Activated CD8-positive, alpha-beta memory T cell treated with anti-CD3 and anti-CD28 coated beads, Interleukin-2, amount 50 U/mL, for 1 hour (primary cell): ENCODE results near the gene ARL15.

Experiments used
- DNase-seq: peaks from one replicate; pipeline ENCODE4 v3.0.0-alpha.2; 2020; ENCODE audit errors: extremely low read depth

Gene ARL15

GRCh38 chr5:54037205-54037604 is 273.2 kb downstream of the ARL15 start:
- no peak for DNase-seq

GRCh38 chr5:54030981-54031380 is 279.4 kb downstream of the ARL15 start:
- DNase-seq, result no peak

- DNase-seq, result no peak
These were observed 285.9 kb downstream of the ARL15 start for GRCh38 chr5:54024466-54024865.

GRCh38 chr5:54022223-54022622 is 288.1 kb downstream of the ARL15 start:
- no peak for DNase-seq

DNA sequence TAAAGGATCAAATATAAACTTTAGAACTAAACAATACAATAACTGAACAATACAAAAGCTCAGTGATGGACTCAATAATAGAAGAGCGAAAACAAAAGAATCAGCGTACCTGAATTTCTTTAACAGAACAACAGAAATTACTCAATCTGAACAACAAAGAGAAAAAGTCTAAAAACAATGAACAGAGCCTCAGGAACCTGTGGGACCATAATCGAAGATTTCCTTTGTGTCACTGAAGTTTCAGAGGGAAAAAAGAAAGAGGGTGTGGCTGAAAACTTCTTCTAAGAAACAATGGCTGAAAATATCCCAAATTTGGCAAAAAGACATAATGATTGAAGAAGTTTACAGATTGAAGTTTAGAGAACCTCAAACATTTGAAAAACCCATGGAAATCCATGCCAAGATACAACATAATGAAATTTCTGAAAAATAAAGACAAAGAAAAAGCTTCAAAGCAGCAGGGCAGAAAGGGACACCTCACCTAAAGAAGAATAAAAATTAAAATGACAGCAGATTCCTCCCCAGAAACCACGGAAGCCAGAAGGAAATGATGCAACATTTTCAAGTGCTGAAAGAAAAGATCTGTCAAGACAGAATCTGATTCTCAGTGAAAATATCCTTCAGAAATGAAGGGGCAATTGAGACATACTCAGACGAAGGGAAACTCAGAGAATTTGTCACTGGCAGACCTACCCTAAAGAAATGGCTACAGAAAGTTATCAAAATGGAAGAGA is 288.8 kb downstream of the ARL15 start:
- DNase-seq, result no peak

DNA sequence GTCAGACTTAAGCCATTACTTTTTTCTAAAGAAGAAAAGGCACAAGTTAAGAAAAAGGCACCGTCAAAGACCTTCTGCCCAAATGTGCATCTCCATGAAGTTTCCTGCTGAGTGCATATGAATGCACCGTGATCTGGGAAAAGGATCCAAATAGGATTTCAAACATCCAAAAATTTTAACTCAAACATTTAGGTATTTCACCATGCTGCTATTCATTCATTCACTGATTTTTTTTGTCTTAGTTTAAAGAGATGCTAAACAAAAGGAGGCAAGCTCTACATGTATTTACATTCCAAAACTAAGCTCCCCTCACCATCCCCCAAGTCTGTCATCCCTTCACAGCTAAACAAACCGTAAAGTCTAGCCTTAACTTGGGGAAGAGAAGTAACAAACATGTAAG is 291.9 kb downstream of the ARL15 start:
- DNase-seq, result no peak

GRCh38 chr5:54017580-54017979 is 292.8 kb downstream of the ARL15 start:
- no peak for DNase-seq

- DNase-seq, result no peak
These were observed 296.7 kb downstream of the ARL15 start for GRCh38 chr5:54013556-54014194.

DNA sequence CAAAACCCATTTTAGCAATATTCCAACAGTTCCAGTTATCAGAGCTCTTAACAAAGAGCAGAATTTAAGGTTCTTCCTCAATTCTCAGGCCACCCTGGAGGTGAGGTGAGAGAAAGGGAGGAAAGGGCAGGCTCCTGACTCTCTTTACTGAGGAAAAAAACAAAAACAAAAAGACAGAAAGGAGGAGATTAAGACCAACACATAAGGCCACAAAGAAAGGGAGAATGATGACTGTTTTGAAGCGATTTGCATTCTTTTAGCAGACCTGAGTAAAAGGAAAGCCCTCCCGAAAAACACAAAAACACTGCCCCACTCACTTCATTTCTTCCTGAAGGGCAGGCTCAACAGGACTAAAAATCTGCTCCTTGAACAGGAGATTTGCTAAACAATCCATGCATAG is 300.5 kb downstream of the ARL15 start:
- no peak for DNase-seq

- no peak for DNase-seq
These were observed 301.0 kb downstream of the ARL15 start for GRCh38 chr5:54009357-54009756.

GRCh38 chr5:54007827-54008777 is 302.3 kb downstream of the ARL15 start:
- DNase-seq, result no peak

DNA sequence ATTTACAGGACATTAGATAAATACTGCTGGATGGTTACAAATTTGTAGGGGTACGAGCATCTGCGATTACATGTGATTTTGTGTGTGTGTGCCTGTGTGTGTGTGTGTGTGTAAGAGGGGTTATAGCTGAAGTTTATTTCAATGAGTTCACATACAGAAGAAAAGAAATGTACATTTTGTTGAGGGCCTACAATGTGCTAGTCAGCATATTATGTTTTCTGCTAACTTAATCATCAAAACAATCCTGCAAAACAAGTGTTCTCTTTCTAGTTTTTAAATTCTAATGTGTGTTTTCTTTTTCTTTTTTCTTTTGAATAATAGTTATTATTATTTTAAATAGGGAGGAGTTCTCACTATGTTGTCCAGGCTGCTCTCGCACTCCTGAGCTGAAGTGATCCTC is 305.7 kb downstream of the ARL15 start:
- DNase-seq, result no peak

GRCh38 chr5:54002779-54003178 is 307.6 kb downstream of the ARL15 start:
- DNase-seq, result no peak

DNA sequence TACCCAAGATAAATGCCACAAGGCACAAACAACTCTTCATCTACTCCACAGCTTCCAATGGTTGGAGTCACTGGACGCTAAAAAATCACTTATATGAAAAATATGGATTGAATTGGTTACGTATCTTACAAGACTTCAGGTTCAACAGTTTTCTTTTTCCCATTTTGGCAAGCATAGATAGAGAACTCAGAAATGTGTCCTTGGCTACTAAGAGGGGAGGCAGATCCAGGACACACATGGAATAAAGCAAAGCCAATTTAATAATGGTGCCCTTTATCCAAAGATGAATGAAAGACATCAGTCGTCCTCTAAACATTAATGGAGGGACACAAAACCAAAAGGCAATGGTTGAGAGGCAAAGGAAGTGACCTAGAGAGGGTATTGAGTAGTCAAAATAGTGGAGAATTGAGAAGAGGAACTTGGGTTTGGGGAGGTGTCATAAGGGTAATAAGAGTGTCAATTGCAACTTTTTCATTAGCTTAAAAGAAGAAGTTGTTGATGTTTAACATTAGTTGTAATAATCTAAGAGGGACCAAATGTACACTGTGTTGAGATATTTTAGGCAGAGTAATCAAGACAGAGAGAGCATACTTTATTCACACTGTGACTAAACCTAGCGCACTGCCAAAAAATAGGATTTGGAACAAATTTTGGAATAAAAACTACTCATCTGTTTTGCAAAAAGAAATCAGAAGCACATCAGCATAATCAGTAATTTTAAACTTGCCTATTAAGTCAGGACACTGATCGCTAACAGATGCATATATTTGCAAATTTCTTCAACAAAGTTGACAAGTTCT is 308.2 kb downstream of the ARL15 start:
- DNase-seq, result no peak

GRCh38 chr5:54000011-54000410 is 310.4 kb downstream of the ARL15 start:
- no peak for DNase-seq

GRCh38 chr5:53997736-53998627 is 312.4 kb downstream of the ARL15 start:
- no peak for DNase-seq

DNA sequence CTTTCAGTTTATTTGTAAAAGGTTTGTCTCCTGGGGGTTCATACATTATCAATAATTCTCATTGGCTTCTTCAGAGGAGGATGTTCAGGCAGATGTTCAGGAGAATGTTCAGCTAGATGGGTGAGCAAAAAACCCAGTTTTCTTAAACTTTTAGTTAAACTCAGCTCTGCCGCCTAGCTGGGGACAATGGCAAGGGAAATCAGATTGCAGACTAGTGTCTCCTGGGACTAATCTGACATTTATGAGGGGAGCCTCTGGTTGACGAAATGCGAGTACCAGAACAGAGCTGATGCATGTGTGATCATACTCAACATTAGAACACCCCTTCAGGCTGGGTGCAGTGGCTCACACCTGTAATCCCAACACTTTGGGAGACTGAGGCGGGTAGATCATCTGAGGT is 314.4 kb downstream of the ARL15 start:
- no peak for DNase-seq

GRCh38 chr5:53994148-53994547 is 316.2 kb downstream of the ARL15 start:
- no peak for DNase-seq

DNA sequence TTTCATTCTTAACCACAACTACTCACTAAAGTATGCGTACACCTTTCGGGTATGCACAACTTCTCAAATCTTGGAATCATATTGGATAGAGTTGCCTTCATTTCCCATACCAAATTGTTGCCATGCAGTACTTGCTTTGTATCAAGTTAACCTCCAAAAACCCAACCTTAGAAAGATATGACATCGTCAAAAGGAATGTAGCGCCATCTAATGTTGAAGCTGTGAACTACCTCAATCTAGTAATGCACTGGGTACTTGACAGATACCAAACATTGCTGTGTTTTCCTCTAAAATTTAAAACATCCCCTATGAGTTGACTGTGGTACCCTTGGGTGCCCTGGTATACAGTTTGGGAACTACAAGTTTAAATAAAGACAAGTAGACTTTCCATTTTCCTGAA is 318.4 kb downstream of the ARL15 start:
- DNase-seq, result no peak

DNA sequence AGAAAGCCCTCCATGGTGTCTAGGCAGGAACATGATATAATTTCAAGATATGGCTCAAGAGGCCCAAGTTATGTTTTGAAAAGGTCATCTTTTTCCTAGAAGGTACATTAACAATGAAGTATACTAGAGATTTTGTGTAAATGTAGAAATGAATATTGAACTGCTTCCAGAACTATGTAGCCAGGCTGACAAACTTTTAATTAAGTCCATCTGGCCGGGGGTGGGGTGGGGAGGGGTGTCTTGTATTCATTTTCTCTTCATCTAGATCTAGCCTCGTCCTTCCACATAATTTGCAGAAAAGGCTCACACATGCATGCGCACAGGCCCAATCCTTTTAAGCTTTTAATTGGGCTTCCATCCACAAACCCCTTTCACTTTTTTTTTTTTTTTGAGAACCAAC is 323.3 kb downstream of the ARL15 start:
- DNase-seq, result no peak

- DNase-seq, result no peak
These were observed 324.6 kb downstream of the ARL15 start for GRCh38 chr5:53985796-53986195.
